Testis (tissue), 2 donors: ENCODE measurements around the gene HLCS.

Source experiments
- CTCF ChIP-seq, 3 experiments: fragments of 450-650 bp in 2 of 3; fragments of 200-600 bp in 1 of 3; sonication (generic) in 1 of 3; IDR thresholded peaks; one replicate each; pipeline ENCODE4 v1.5.1; 2016 to 2019; ENCODE audit warnings: antibody characterized with exemption in 3 of 3, mild to moderate bottlenecking in 2 of 3, moderate library complexity in 1 of 3
- POLR2A ChIP-seq: fragments of 450-650 bp; IDR thresholded peaks from one replicate; pipeline ENCODE4 v1.6.1; 2017; ENCODE audit warnings: antibody characterized with exemption, mild to moderate bottlenecking, moderate library complexity

DNA sequence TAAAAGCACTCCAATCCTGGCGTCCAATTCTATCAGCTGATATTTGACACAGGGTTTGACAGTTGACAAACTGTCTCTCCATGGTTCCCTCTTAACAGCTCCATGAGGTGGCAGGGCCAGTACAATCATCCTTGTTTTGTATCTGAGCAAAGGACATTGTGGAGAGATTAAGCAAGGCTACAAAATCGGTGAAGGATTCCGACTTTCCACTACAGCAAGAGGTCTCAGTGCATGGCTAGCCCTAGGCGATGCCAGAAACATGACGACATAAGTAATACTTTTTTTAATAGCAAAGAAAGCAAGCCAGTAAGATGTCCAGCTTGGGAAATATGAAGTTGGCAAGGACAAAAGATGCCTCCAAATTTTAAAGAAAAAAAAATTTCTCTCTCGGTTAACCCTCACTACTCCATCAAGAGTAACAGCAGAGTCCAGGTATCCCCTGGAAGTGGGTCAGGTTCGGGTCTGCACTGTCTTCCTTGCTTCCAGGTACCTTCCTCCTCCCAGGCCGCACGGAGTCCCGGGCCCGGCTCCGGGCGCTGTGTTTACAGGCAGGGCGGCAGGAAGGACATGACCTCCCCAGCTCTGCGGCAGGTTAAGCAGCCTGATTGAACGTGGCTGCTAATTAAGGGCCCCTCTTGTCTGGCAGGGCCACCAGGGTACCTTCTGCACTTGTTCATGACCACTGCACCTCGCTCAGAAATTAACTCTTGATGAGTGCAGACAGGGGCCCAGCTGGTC, 161.4 kb downstream of the HLCS start:
- TF ChIP-seq POLR2A: no peak
- TF ChIP-seq CTCF (IDR thresholded peaks at IDR 0.05): no peak
